Fibroblast of the conjunctiva (primary cell): ENCODE results near the gene FMOD.

ENCODE experiments used
- DNase-seq: peaks from one replicate; pipeline ENCODE4 v3.0.0-alpha.2; 2010; ENCODE audit warnings: low read depth

The FMOD gene

DNA sequence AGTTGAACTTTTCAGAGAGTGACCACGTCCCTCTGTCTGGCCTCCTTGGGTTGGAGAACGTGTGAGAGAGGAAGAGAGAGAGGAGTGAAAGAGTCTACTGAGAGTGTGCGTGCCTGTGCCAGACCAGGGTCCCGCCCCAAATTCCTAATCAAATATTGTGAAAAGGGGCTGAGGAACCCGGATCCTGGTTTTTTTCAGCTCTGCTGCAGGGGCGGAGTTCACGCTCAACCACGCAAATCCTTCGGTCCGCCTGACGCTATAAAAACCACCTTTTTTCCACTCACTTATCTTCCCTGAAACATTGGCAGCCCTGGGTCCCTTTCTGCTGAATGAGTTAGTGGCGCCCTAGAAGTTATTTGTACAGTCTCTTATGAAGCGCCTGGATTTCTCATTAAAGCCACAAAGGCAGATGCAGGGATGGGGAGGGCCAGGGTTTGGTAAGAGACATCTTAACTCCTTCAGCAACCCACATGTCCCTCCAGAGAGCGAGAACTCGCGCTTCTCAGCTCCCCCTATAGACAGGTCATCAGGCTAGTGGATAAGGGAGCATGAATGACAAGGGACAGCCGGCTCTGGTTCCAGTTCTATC is at the start of gene FMOD:
FMOD (minus strand) TSS at position 86 of the 589 bp plus-strand sequence. CDS start 2,852 bp downstream, outside the sequence.
- no peak for DNase-seq

DNA sequence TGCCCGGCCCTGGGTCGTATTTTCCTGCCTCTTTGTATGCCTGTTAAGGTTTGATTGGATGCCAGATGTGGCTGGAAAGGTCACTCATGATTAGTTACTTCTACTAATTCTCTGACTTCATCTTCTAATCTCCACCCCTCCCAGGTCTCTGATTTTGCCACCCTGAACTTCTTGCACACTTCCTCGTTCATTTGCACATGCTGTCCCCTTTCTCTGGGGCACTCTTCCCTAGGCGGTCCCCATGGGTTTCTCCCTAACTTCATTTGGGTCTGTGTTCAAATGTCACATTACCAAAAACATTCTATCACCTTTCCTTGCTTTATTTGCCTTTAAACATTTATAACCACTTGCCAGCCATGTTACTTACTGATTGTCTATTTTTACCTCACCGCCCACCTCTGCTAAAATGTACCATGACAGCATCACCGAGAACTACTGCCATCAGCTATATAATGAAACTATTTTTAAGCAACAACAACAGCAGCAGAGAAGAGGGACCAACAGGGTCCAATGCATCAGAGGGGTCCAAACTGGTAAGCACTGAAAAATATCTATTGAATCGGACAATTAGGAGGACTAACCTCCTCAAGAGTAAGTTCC is 45.8 kb upstream of the FMOD start:
- DNase-seq, result no peak

DNA sequence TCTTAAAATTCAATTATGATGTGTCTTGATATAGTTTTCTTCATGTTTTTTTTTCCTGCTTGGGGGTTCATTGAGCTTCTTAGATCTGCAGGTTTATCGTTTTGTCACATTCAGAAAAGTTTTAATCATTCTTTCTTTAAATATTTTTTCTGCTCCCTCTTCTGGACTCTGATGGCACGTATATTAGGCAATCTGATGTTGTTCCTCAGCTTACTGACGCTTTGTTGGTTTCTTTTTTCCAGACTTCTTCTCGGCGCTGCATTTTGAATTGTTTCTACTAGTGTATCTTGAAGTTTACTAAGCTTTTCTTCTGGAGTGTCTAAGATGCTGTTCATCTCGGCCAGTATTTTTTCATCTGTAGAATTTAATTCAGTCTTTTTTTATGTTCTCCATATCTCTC is 44.8 kb upstream of the FMOD start:
- DNase-seq, result no peak

DNA sequence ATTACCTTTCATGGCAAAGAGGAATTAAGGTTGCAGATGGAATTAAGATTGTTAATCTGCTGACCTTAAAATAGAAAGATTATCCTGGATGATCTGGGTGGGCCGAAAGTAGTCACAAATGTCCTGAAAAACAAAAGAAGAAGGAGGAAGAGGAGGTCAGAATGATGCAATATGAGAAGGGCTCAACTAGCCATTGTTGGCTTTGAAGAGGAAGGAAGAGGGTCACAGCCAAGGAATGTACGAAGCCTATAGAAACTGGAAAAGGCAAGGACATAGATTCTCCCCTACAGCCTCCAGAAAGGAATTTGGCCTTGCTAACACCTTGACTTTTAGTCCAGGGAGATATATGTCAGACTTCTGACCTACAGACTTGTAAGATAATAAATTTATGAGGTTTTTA is 39.4 kb upstream of the FMOD start:
- no peak for DNase-seq

- DNase-seq, result no peak
Observed at GRCh38 chr1:203388683-203389082, 37.8 kb upstream of the FMOD start.

GRCh38 chr1:203382026-203382425 is 31.1 kb upstream of the FMOD start:
- DNase-seq, result no peak

DNA sequence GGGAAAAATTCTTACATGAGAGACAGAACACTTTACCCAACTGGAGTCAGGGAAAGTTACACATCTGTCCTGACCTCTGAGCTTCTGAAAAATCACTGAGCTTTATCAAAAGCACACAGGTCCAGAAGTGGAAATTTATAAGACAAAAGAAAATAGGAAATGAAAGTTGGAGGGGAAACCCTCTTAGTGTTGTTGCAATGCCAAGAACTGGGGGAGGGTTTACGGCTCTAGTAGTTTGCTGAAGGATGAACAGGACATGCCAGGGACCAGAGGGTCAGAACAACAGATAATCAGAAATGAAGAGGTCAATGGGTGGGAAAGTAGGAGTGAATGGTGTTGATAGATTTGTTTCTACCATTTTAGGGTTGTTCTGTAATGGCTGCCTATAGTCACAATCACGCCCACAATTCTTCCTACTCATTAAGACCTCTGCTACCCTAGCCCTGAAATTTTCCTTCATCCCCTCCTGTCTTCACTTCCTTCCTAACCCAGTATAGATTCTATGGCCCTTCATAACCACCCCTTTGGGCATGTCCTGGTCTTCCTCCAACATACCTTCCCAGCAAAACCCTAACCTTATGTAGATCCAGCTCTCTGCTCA is 30.3 kb upstream of the FMOD start:
- DNase-seq, result no peak

GRCh38 chr1:203380420-203381150 is 29.7 kb upstream of the FMOD start:
- DNase-seq, result no peak

DNA sequence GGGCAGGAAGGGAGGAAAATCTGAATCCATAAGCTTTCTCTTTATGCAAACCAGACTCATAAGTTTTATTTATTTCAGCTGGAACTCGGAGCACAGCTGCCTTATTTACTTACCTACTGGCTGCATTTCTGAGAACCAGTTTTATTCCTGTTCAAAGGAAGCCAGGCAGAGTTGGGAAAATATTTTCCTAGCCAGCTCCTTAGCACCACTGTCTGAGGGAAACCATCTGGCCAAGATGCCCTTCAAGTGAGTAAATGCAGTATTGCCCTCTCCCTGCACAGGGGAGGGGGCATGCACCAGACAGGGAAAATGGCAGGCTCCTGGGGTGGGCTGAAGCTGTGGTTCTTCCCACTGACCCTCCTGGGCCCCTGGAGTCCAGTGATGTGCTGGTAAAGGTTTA is 28.9 kb upstream of the FMOD start:
- DNase-seq, result no peak

DNA sequence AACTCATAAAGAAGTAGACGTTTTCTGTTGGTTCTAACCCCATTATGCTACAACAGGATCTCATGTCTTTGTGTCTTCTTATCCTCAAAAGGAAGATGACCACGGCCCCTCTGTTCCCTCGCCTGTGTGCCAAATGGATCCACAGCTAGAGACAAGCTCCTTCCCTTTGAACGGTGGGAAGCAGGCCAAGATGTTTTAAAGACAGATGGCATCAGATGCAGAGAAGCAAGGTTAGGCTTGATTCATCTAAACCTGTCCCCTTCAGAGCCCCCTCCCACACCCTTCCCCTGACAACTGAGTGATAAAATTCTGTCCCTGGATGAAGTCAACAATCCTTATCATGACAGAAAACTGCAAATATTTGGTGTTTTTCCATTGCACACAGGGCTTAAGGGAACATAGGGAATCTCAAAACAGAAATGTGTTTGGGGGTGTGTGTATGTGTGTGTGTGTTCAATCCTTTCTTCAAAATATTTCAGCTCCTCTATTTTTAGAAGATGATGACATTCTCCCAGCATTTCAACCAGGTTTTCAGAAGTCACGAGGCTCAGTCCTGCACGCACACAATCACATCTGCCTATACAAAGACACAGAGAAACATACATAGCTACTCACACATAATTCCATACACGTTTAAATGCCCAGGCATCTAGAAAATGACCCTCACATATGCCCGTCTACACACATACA is 27.8 kb upstream of the FMOD start:
- no peak for DNase-seq

- DNase-seq, result no peak
Observed at GRCh38 chr1:203373991-203374390, 23.1 kb upstream of the FMOD start.

GRCh38 chr1:203373002-203373401 is 22.1 kb upstream of the FMOD start:
- no peak for DNase-seq

DNA sequence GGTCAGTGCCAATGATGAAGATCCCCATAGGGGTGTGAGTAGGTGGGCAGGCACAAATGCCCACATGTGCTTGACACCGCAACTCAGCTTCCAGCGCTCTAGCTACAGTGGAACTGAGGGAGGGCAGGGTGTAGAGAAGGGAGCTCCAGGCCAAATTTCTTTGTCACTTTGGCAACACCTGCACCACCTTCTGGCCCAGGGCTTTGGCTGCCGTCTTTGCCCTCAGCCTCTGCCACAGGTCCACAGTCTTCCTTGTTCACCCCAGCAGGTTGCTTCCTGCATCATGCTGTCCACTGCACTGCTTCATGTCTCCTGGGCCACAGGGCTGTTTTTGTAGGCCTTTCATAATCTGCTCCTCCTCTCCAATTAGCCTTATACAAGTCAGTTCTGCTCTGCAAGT is 20.4 kb upstream of the FMOD start:
- DNase-seq, result no peak

DNA sequence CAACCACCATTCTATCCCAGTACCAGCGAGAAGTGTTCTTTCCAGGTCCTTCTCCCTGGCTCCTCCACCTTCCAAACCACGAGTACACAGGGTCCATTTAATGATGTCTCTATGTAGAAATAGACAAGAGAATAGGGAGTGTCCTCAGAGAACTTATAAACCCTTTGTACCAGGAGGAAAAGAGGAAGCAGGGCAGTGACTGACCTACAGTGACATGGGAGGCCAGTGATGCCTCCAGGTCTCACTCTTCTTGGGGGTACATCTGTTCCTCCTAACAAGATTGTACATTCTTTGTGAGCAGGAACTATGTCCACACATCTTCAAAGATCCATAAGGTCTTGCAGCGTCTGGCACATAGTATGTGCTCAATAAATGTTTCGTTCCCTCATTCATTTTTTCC is 18.7 kb upstream of the FMOD start:
- no peak for DNase-seq

DNA sequence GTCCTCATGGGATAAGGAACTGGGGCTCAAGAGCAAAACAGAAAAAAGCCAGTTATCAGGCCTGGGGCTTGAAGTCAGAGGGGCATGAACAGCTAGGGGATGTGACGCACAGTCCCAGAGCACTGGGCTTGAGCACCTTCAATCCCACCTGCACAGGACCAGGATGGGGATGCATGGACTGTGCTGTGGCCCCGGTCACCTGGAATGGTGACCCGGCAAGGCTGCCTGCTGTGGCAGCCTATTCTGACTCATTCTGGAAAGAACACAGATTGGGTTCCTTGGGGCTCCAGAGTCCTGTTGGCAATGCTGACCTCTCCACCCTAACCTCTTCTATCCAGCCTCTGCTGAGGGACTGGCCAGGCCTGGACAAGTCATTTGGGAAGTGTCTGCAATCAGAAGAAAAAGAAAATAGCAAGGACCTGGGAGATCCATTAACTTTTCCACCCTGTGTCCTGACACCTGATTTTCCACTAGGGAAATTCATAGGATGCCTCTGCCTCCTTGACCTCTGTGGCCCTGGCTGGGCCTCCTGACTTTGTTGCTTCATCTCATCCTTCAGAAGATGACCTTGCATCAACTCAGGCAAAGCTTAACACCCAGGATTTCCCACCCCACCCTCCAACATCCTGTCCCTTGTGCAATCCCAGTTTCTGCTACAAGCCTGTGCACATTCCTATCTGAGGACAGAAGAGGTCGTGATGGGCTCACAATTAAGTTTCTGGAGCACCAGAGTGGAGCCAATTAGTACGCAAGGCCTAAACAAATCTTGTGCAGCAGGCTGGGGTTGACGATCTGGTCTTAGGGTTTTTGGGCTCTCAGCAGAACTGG is 17.9 kb upstream of the FMOD start:
- peak; percentile 76 for DNase-seq

DNA sequence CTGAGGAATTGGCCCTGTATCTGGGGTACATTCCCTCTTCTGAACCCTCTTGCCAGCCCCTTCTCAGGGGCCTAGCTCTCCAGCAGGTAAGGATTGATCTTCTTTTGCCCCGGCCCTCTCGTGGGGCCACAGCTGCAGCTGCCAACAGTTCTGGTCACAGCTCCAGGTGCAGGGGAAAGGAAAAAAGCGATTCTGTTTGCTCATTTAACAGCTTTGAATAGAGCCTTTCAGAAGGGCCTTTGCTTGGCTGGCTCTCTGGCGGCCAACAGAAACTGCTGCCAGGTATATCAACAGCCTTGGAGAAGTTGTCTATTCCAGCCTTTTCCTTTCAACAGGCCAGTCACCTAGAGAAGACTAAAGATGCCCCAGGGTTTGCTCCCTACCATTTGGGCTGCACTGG is 16.1 kb upstream of the FMOD start:
- DNase-seq, result no peak

GRCh38 chr1:203366476-203366875 is 15.6 kb upstream of the FMOD start:
- DNase-seq, result no peak

- no peak for DNase-seq
Observed at GRCh38 chr1:203364806-203365205, 13.9 kb upstream of the FMOD start.

DNA sequence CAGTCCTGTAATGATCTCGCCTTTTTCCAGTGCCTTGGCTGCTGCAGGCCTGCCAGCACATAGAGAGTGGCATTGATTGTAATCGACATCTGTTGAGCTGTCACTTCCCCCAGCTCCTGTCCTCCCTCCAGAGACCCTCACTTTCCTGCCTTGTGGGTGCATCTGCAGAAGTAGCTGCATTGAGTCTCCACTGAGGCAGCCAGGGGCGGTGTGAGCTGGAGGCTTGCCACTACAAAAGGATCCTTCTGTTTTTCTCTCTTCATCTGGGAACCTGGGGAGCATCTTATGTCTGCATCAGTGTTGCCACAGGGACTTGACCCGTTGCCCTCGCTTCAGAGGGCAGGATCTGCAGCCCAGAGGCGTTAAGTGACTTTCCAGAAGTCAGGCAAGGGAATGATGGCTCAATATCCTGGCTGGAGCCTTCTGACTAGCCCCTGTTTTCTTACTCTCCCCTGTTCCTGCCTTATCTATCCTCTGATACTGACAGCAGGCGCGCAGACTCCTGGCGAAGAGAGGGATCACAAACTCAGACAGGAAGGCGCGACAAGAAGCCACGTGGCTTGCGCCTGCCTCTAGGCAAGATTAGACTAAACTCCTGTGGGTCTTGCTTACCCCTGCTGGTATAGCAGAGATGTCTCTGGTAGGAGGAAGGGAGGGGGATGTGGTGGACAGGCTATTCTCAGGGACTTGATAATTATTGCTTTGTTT is 13.3 kb upstream of the FMOD start:
- no peak for DNase-seq

DNA sequence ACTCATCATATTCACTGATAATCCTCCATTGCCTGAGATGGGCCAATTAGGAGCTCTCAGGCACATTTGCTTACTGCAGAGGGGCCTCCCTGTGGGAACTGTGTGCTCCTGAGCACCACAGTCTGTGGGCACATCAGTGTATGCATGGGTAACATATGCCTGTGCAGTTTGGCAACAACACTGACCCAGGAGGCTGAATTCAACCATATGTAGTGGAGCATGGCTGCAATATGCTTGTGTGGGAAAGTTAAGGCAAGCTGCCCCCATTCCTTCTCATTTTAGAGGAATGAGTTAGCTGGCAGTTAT is 11.8 kb upstream of the FMOD start:
- no peak for DNase-seq
